Body of pancreas (tissue), 4 donors: ENCODE measurements around the gene B3GALNT1. TPM values are rescaled to one million over a fixed set of nuclear protein-coding genes. Genes with fewer than 3 reads are reported as not detected.

Experiments
- ATAC-seq: fragments of 150-250 bp; one replicate; pipeline ENCODE4 v1.9.1; 2016
- DNase-seq, 4 donors: peaks; one replicate each; pipeline ENCODE4 v3.0.0-alpha.2; 2019
- H3K27ac ChIP-seq, 4 donors: fragments of 200-600 bp; sonication (generic); 1 replicate in 3 of 4; 2 replicates in 1 of 4; pipeline versions ENCODE4 v1.5.1 to v1.6.1; 2016 to 2019; ENCODE audit warnings: mild to moderate bottlenecking in 1 of 4, mixed read lengths in 1 of 4, moderate library complexity in 1 of 4
- H3K27me3 ChIP-seq, 2 donors: fragments of 200-600 bp; sonication (generic); one replicate each; pipeline ENCODE4 v1.6.0; 2016; ENCODE audit warnings: mild to moderate bottlenecking in 1 of 2
- H3K36me3 ChIP-seq, 2 donors: fragments of 200-600 bp; sonication (generic); replicated peaks in 1 of 2; 2 replicates each; pipeline ENCODE4 v1.5.1; 2016; ENCODE audit warnings: low read depth in 2 of 2; ENCODE audit not compliant: insufficient read depth in 1 of 2
- H3K4me1 ChIP-seq: fragments of 200-600 bp; sonication (generic); one replicate; pipeline ENCODE4 v1.6.0; 2016
- H3K4me3 ChIP-seq, 2 donors: fragments of 200-600 bp; sonication (generic); 1 replicate in 1 of 2; 2 replicates in 1 of 2; pipeline ENCODE4 v1.5.1; 2016 to 2019
- H3K9me3 ChIP-seq, 3 donors: fragments of 200-600 bp; sonication (generic); 1 replicate in 2 of 3; 2 replicates in 1 of 3; pipeline ENCODE4 v1.5.1; 2016
- CTCF ChIP-seq, 7 experiments: fragments of 450-650 bp in 4 of 7; fragments of 200-600 bp in 3 of 7; sonication (generic) in 3 of 7; IDR thresholded peaks; one replicate each; pipeline ENCODE4 v1.5.1; 2016 to 2019; ENCODE audit warnings: antibody characterized with exemption in 7 of 7
- POLR2A ChIP-seq, 3 donors: fragments of 450-650 bp; IDR thresholded peaks; one replicate each; pipeline ENCODE4 v1.6.1; 2016; ENCODE audit warnings: antibody characterized with exemption in 3 of 3, mild to moderate bottlenecking in 2 of 3
- WGBS, 2 donors: methylation state at CpG; one replicate each; pipeline ENCODE4 v1.1.5; 2017; 5-methylcytosine and 5-hydroxymethylcytosine counted together
- intact Hi-C: fragments of 100-400 bp; cut with DNase I; formaldehyde crosslinking; loops from one replicate; pipeline ENCODE4 v1.15.1; 2023
- total RNA-seq, 2 donors: library from RNA; depleted of rRNA; stranded (reverse); fragments of >200 nt; gene quantifications; one replicate each; pipeline ENCODE4 v1.1.0, GENCODE V29; 2016

The B3GALNT1 gene
- total RNA-seq, 2 donors from 2014 or later, result 4.6 to 7.0 TPM

GRCh38 chr3:161083131-161083530, 22.0 kb downstream of the B3GALNT1 start:
- DNase-seq (no peak), ATAC-seq (no peak)
- Histone ChIP-seq H3K4me1 (no peaks in the 10 kb centered on the region), H3K4me3 (no peak overlapping the region), H3K27me3 (no peaks in the 10 kb centered on the region), H3K9me3 (no peaks in the 10 kb centered on the region), H3K27ac (no peak overlapping the region), H3K36me3 (peaks cover 0 to 6% of the 10 kb centered on the region in 2 donors)
- TF ChIP-seq POLR2A (IDR thresholded peaks at IDR 0.05) (no peak), CTCF (IDR thresholded peaks at IDR 0.05) (no peak)
- WGBS, 2 donors, result 100% methylated on average over 1 of the region's 1 CpG
- intact Hi-C loops, result no loop called here

- TF ChIP-seq CTCF (IDR thresholded peaks at IDR 0.05), result no peak
- no peak for TF ChIP-seq POLR2A (IDR thresholded peaks at IDR 0.05)
- intact Hi-C loops, result no loop called here
- H3K9me3 ChIP-seq, result no peaks in the 10 kb centered on the region
- WGBS, 2 donors, result 51 to 63% methylated on average over 2 of the region's 2 CpGs
- H3K4me1 ChIP-seq, result no peaks in the 10 kb centered on the region
- no peaks in the 10 kb centered on the region for H3K27me3 ChIP-seq
- DNase-seq, result no peak
- H3K27ac ChIP-seq, result no peak overlapping the region
- H3K4me3 ChIP-seq, result no peak overlapping the region
- H3K36me3 ChIP-seq, result peaks cover 0 to 6% of the 10 kb centered on the region in 2 donors
- ATAC-seq, result no peak
These were observed 23.1 kb downstream of the B3GALNT1 start for GRCh38 chr3:161082063-161082462.

GRCh38 chr3:161081633-161082032, 23.5 kb downstream of the B3GALNT1 start:
- no peak for ATAC-seq
- H3K9me3 ChIP-seq, result no peaks in the 10 kb centered on the region
- no peak overlapping the region for H3K27ac ChIP-seq
- intact Hi-C loops, result no loop called here
- H3K36me3 ChIP-seq, result peaks cover 0 to 5% of the 10 kb centered on the region in 2 donors
- no peaks in the 10 kb centered on the region for H3K4me1 ChIP-seq
- no peak for DNase-seq
- whole genome bisulfite sequencing, 2 donors, result 71 to 83% methylated on average over 4 of the region's 4 CpGs
- TF ChIP-seq POLR2A (IDR thresholded peaks at IDR 0.05), result no peak
- TF ChIP-seq CTCF (IDR thresholded peaks at IDR 0.05), result no peak
- H3K4me3 ChIP-seq, result no peak overlapping the region
- no peaks in the 10 kb centered on the region for H3K27me3 ChIP-seq

- no peak overlapping the region for H3K27ac ChIP-seq
- ATAC-seq (no peak), DNase-seq (no peak)
- TF ChIP-seq POLR2A (IDR thresholded peaks at IDR 0.05) (no peak), CTCF (IDR thresholded peaks at IDR 0.05) (no peak)
- peaks cover 28% of the 10 kb centered on the region for H3K4me1 ChIP-seq
- H3K27me3 ChIP-seq, result no peaks in the 10 kb centered on the region
- intact Hi-C loops, result no loop called here
- H3K4me3 ChIP-seq, result no peak overlapping the region
- 87 to 93% methylated on average over 1 of the region's 1 CpG for WGBS, 2 donors
- H3K9me3 ChIP-seq, result no peaks in the 10 kb centered on the region
- H3K36me3 ChIP-seq, result no peaks in the 10 kb centered on the region
These were observed 32.0 kb downstream of the B3GALNT1 start for GRCh38 chr3:161073181-161073580.

GRCh38 chr3:161072751-161073150, 32.4 kb downstream of the B3GALNT1 start:
- Histone ChIP-seq H3K27me3 (no peaks in the 10 kb centered on the region), H3K27ac (no peak overlapping the region), H3K9me3 (no peaks in the 10 kb centered on the region), H3K4me3 (no peak overlapping the region), H3K4me1 (peaks cover 28% of the 10 kb centered on the region), H3K36me3 (no peaks in the 10 kb centered on the region)
- DNase-seq, result no peak
- intact Hi-C loops, result no loop called here
- no peak for TF ChIP-seq POLR2A (IDR thresholded peaks at IDR 0.05)
- TF ChIP-seq CTCF (IDR thresholded peaks at IDR 0.05), result no peak
- ATAC-seq, result no peak
